H1 (cell line): ENCODE measurements around the gene LPAR3. TPM values are rescaled to one million over a fixed set of nuclear protein-coding genes. Genes with fewer than 3 reads are reported as not detected.

Experiments
- CTCF ChIA-PET: fragments of 300-600 bp; sonication (Branson Sonifier 250); formaldehyde crosslinking; loops from one replicate; lab custom pipeline; 2021; ENCODE audit not compliant: partially characterized antibody; lab: Charles Lee
- POLR2A ChIA-PET: fragments of 300-600 bp; sonication (Branson Sonifier 250); formaldehyde crosslinking; loops from one replicate; lab custom pipeline; 2021; ENCODE audit warnings: inconsistent platforms; ENCODE audit not compliant: partially characterized antibody; lab: Charles Lee
- DNase-seq, 2 experiments: peaks; one replicate each; pipeline versions ENCODE4 v3.0.0 to v3.0.0-alpha.2; 2010 to 2022; ENCODE audit warnings: low spot score in 2 of 2, low read depth in 1 of 2, mixed read lengths in 1 of 2
- FAIRE-seq: peaks from 2 replicates; lab custom pipeline; 2011; peaks lifted over from hg19 to GRCh38; lab: Jason Lieb, UNC
- H2AFZ ChIP-seq: 2 replicates; pipeline ENCODE4 v1.8.1; 2012; ENCODE audit warnings: low read length, inconsistent platforms
- H2AK5ac ChIP-seq: 2 replicates; pipeline ENCODE4 v1.6.1; 2013; ENCODE audit warnings: low read depth, low read length
- H2BK120ac ChIP-seq: replicated peaks from 2 replicates; pipeline ENCODE3; 2013; ENCODE audit warnings: low read depth, low read length, inconsistent platforms
- H2BK12ac ChIP-seq: 2 replicates; pipeline ENCODE4 v1.6.1; 2013; ENCODE audit warnings: low read depth, low read length
- H2BK15ac ChIP-seq: 2 replicates; pipeline ENCODE4 v1.6.1; 2013; ENCODE audit warnings: low read length
- H2BK20ac ChIP-seq: 2 replicates; pipeline ENCODE4 v1.6.1; 2013; ENCODE audit warnings: low read length
- H2BK5ac ChIP-seq: 2 replicates; pipeline ENCODE4 v1.6.1; 2013; ENCODE audit warnings: low read depth, low read length
- H3K14ac ChIP-seq: 2 replicates; pipeline ENCODE4 v1.6.1; 2013; ENCODE audit warnings: inconsistent platforms; ENCODE audit not compliant: insufficient read length
- H3K18ac ChIP-seq: 2 replicates; pipeline ENCODE4 v1.6.1; 2013; ENCODE audit warnings: low read length; ENCODE audit errors: extremely low read depth
- H3K23ac ChIP-seq: 2 replicates; pipeline ENCODE4 v1.6.1; 2013; ENCODE audit warnings: inconsistent platforms; ENCODE audit not compliant: insufficient read length
- H3K23me2 ChIP-seq: 2 replicates; pipeline ENCODE4 v1.6.1; 2013; ENCODE audit warnings: low read depth, low read length
- H3K27ac ChIP-seq: 2 replicates; pipeline ENCODE4 v1.6.1; 2011; ENCODE audit warnings: low read depth, low read length, inconsistent platforms
- H3K27me3 ChIP-seq, 4 experiments: replicated peaks in 1 of 4; 1 replicate in 1 of 4; 2 replicates in 3 of 4; pipeline versions ENCODE4 v1.6.1 to v1.8.1; 2011 to 2013; ENCODE audit warnings: low read length in 3 of 4, mild to moderate bottlenecking in 3 of 4, inconsistent platforms in 2 of 4, mixed read lengths in 2 of 4, moderate library complexity in 1 of 4; ENCODE audit not compliant: control insufficient read depth in 3 of 4, insufficient read depth in 3 of 4; ENCODE audit errors: extremely low read depth in 1 of 4
- H3K36me3 ChIP-seq, 4 experiments: 2 replicates each; pipeline versions ENCODE4 v1.6.1 to v1.8.1; 2011 to 2013; ENCODE audit warnings: mild to moderate bottlenecking in 4 of 4, low read length in 3 of 4, moderate library complexity in 2 of 4, control low read depth in 1 of 4, inconsistent platforms in 1 of 4; ENCODE audit not compliant: insufficient read depth in 4 of 4, control insufficient read depth in 2 of 4
- H3K4ac ChIP-seq: replicated peaks from 2 replicates; pipeline ENCODE3; 2013; ENCODE audit warnings: low read length, low read depth, mixed read lengths, inconsistent platforms; ENCODE audit not compliant: insufficient read length
- H3K4me1 ChIP-seq, 4 experiments: replicated peaks in 1 of 4; 1 replicate in 1 of 4; 2 replicates in 3 of 4; pipeline versions ENCODE4 v1.6.1 to v1.8.1; 2011 to 2013; ENCODE audit warnings: low read length in 3 of 4, inconsistent platforms in 2 of 4, mixed read lengths in 1 of 4; ENCODE audit not compliant: insufficient read depth in 4 of 4, control insufficient read depth in 3 of 4
- H3K4me2 ChIP-seq, 2 experiments: 2 replicates each; pipeline versions ENCODE4 v1.6.1 to v1.8.1; 2011 to 2013; ENCODE audit warnings: low read depth in 2 of 2, low read length in 2 of 2, control low read depth in 1 of 2, inconsistent platforms in 1 of 2, mild to moderate bottlenecking in 1 of 2; ENCODE audit not compliant: insufficient read depth in 1 of 2
- H3K4me3 ChIP-seq, 4 experiments: fragments of 200-600, 300-600 bp in 1 of 4; sonication (generic), shearing (Covaris generic), sonication (Bioruptor Twin) in 1 of 4; 2 replicates each; pipeline versions ENCODE4 v1.5.1 to v1.8.1; 2011 to 2016; ENCODE audit warnings: low read length in 4 of 4, low read depth in 3 of 4, control low read depth in 2 of 4, inconsistent platforms in 2 of 4, mild to moderate bottlenecking in 2 of 4, mixed read lengths in 1 of 4, moderate library complexity in 1 of 4; ENCODE audit not compliant: insufficient read depth in 2 of 4; ENCODE audit errors: extremely low read depth in 1 of 4
- H3K56ac ChIP-seq: replicated peaks from 2 replicates; pipeline ENCODE3; 2013; ENCODE audit warnings: low read depth, mild to moderate bottlenecking, mixed read lengths, low read length, inconsistent platforms; ENCODE audit not compliant: insufficient read length
- H3K79me1 ChIP-seq: 2 replicates; pipeline ENCODE4 v1.6.1; 2013; ENCODE audit warnings: low read depth, low read length, control low read depth
- H3K79me2 ChIP-seq, 2 experiments: 2 replicates each; pipeline versions ENCODE4 v1.6.1 to v1.8.1; 2012 to 2013; ENCODE audit warnings: low read length in 2 of 2, mild to moderate bottlenecking in 2 of 2, inconsistent platforms in 1 of 2; ENCODE audit not compliant: insufficient read depth in 2 of 2, control insufficient read depth in 1 of 2
- H3K9ac ChIP-seq, 4 experiments: replicated peaks in 1 of 4; 1 replicate in 1 of 4; 2 replicates in 3 of 4; pipeline versions ENCODE4 v1.6.1 to v1.8.1; 2011 to 2013; ENCODE audit warnings: low read depth in 3 of 4, low read length in 3 of 4, control low read depth in 2 of 4, mild to moderate bottlenecking in 2 of 4, moderate library complexity in 2 of 4, inconsistent platforms in 1 of 4; ENCODE audit errors: extremely low read depth in 1 of 4
- H3K9me3 ChIP-seq, 2 experiments: 2 replicates each; pipeline versions ENCODE4 v1.6.1 to v1.8.1; 2012 to 2013; ENCODE audit warnings: mild to moderate bottlenecking in 2 of 2, moderate library complexity in 2 of 2, control low read depth in 1 of 2, inconsistent platforms in 1 of 2, low read depth in 1 of 2, low read length in 1 of 2, mixed read lengths in 1 of 2; ENCODE audit not compliant: insufficient read depth in 2 of 2
- H4K20me1 ChIP-seq, 2 experiments: replicated peaks in 1 of 2; 2 replicates each; pipeline versions ENCODE3 to v1.8.1; 2011 to 2013; ENCODE audit warnings: inconsistent platforms in 2 of 2, low read length in 2 of 2, mild to moderate bottlenecking in 1 of 2; ENCODE audit not compliant: insufficient read depth in 2 of 2, control insufficient read depth in 1 of 2
- H4K5ac ChIP-seq: 2 replicates; pipeline ENCODE4 v1.6.1; 2013; ENCODE audit warnings: low read length, low read depth, mixed read lengths, inconsistent platforms; ENCODE audit not compliant: insufficient read length
- H4K8ac ChIP-seq: 2 replicates; pipeline ENCODE4 v1.8.0; 2013; ENCODE audit warnings: mild to moderate bottlenecking, moderate library complexity, low read length, inconsistent platforms; ENCODE audit not compliant: insufficient read depth; ENCODE audit errors: extremely low read depth
- H4K91ac ChIP-seq: replicated peaks from 2 replicates; pipeline ENCODE3; 2013; ENCODE audit warnings: low read length, mixed read lengths, inconsistent platforms; ENCODE audit not compliant: insufficient read length
- ASH2L ChIP-seq: fragments of 200-600, 300-600 bp; sonication (generic); IDR thresholded peaks from one replicate; pipeline ENCODE4 v1.7.1; 2017; ENCODE audit warnings: low read length
- CEBPB ChIP-seq: IDR thresholded peaks from 2 replicates; pipeline ENCODE4 v1.6.1; 2012; ENCODE audit warnings: low read depth, low read length
- EGR1 ChIP-seq: IDR thresholded peaks from 2 replicates; pipeline ENCODE4 v1.6.1; 2011; ENCODE audit warnings: low read depth, low read length, borderline replicate concordance
- GABPA ChIP-seq: IDR thresholded peaks from 2 replicates; pipeline ENCODE4 v1.6.1; 2011; ENCODE audit warnings: mild to moderate bottlenecking, low read length, moderate library complexity, borderline replicate concordance; ENCODE audit not compliant: insufficient read depth
- WGBS, 2 experiments: shearing (Covaris generic) in 1 of 2; methylation state at CpG; one replicate each; pipeline versions ENCODE4 v1.1.6 to v1.1.7; 2013 to 2015; ENCODE audit warnings: low lambda C conversion rate in 2 of 2, mixed read lengths in 2 of 2, inconsistent platforms in 1 of 2, low coverage in 1 of 2, missing lambda C conversion rate in 1 of 2; ENCODE audit not compliant: insufficient replicate concordance in 2 of 2, insufficient coverage in 1 of 2, insufficient read length in 1 of 2; ENCODE audit errors: extremely low coverage in 1 of 2, missing lambda C conversion rate in 1 of 2; 5-methylcytosine and 5-hydroxymethylcytosine counted together
- polyA plus RNA-seq, 7 experiments: library from polyadenylated mRNA; depleted of rRNA in 3 of 7; stranded (reverse) in 5 of 7; unstranded in 2 of 7; fragments of >200 nt in 5 of 7; fragments of 200-250 nt in 2 of 7; gene quantifications; 1 replicate in 5 of 7; 2 replicates in 1 of 7; 4 replicates in 1 of 7; pipeline versions ENCODE4 v1.2.1 to v1.2.3, GENCODE V29; 2011 to 2013; ENCODE audit warnings: missing spikeins in 2 of 7, mixed read lengths in 2 of 7
- total RNA-seq: library from RNA; stranded (reverse); fragmentation: NEBNext Ultra II Directional; extraction: Animal tissue kit (Norgen Biotek cat#: 25700); gene quantifications from 2 replicates; pipeline ENCODE4 v1.2.1, GENCODE V29; 2021

LPAR3 gene
- total and polyA plus RNA-seq, 2 of the 8 experiments (the other 6 are each of a cell fraction or from before 2014, with no cell fraction given), result 17.1 to 25.4 TPM

- Histone ChIP-seq H2BK20ac (no peak overlapping the region), H3K4me2 (no peak overlapping the region), H3K4ac (no peak overlapping the region), H3K23me2 (no peaks in the 10 kb centered on the region), H2AK5ac (no peak overlapping the region), H3K56ac (no peak overlapping the region), H3K4me3 (no peak overlapping the region), H3K9me3 (peaks cover 0 to 2% of the 10 kb centered on the region in 2 experiments; a peak in 2 of 4 replicates), H3K18ac (no peak overlapping the region), H4K91ac (no peak overlapping the region), H4K20me1 (no peaks in the 10 kb centered on the region), H3K36me3 (no peaks in the 10 kb centered on the region), H3K27me3 (no peaks in the 10 kb centered on the region), H3K79me1 (no peaks in the 10 kb centered on the region), H3K4me1 (peaks cover 0 to 4% (median 1%) of the 10 kb centered on the region in 4 experiments; a peak in 1 of 7 replicates), H3K23ac (no peak overlapping the region), H2BK120ac (no peak overlapping the region), H2AFZ (0 out of 2 replicates have a peak overlapping the region, but pooled peaks have one; percentile 7), H4K5ac (no peak overlapping the region), H3K79me2 (no peaks in the 10 kb centered on the region), H3K14ac (no peak overlapping the region), H4K8ac (no peak overlapping the region), H2BK5ac (no peak overlapping the region), H3K9ac (no peak overlapping the region), H3K27ac (no peak overlapping the region), H2BK15ac (no peak overlapping the region), H2BK12ac (no peak overlapping the region)
- no peak for TF ChIP-seq ASH2L
- TF ChIP-seq CEBPB, result no peak
- no peak for TF ChIP-seq EGR1
- TF ChIP-seq GABPA, result no peak
- DNase-seq, result no peak
- 76% methylated on average over 3 of the region's 3 CpGs; no CpG with 5 or more reads in 1 of the 2 experiments for WGBS, 2 experiments
- POLR2A ChIA-PET, result no interaction called here
- FAIRE-seq, result no peak
- CTCF ChIA-PET, result interaction anchor here (0.9 to 2.2 kb wide), 8 partner anchors 9 to 147 kb away, joined by 3 to 14 read pairs (median 4); no protein-coding TSS in a partner anchor
Measured at GRCh38 chr1:84789014-84789413, 104.0 kb downstream of the LPAR3 start.
